ENCODE results near the gene ZNF660.

- TF ChIP-seq CTCF (IDR thresholded peaks at IDR 0.05; ENCODE audit: poor library complexity) (no peak), EZH2 (IDR thresholded peaks at IDR 0.05; ENCODE audit: borderline replicate concordance) (no peak)
Observed at GRCh38 chr3:44584646-44585501, at the start of gene ZNF660.
